ENCODE data around the gene RIPK1. TPM values are rescaled to one million over a fixed set of nuclear protein-coding genes. Genes with fewer than 3 reads are reported as not detected.

The RIPK1 gene
- total and polyA plus RNA-seq, 10 of the 15 experiments (the other 5 are each of a cell fraction or from before 2014, with no cell fraction given), result 1.6 to 11.2 (median 6.3) TPM

DNA sequence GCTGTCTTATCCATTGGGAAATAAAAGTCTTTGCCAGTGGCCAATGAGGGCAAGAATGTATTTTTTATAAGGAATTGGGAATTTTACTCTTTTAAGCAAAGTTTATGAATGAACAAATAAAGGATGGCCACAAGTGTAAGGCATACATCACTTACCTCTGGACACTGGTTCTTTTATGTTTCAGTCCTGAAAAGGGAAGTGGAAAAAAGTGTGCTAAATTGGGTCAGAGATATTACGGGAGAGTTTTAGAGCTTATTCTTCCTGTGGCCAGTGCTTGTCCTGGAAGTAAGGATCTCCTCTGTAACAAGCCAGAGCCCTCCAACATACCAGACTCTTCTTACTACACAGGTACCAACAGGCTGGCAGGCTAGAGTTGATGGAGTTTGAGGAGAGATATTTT is 22.5 kb upstream of the RIPK1 start (continued):
- TF ChIP-seq, protein P1, sequence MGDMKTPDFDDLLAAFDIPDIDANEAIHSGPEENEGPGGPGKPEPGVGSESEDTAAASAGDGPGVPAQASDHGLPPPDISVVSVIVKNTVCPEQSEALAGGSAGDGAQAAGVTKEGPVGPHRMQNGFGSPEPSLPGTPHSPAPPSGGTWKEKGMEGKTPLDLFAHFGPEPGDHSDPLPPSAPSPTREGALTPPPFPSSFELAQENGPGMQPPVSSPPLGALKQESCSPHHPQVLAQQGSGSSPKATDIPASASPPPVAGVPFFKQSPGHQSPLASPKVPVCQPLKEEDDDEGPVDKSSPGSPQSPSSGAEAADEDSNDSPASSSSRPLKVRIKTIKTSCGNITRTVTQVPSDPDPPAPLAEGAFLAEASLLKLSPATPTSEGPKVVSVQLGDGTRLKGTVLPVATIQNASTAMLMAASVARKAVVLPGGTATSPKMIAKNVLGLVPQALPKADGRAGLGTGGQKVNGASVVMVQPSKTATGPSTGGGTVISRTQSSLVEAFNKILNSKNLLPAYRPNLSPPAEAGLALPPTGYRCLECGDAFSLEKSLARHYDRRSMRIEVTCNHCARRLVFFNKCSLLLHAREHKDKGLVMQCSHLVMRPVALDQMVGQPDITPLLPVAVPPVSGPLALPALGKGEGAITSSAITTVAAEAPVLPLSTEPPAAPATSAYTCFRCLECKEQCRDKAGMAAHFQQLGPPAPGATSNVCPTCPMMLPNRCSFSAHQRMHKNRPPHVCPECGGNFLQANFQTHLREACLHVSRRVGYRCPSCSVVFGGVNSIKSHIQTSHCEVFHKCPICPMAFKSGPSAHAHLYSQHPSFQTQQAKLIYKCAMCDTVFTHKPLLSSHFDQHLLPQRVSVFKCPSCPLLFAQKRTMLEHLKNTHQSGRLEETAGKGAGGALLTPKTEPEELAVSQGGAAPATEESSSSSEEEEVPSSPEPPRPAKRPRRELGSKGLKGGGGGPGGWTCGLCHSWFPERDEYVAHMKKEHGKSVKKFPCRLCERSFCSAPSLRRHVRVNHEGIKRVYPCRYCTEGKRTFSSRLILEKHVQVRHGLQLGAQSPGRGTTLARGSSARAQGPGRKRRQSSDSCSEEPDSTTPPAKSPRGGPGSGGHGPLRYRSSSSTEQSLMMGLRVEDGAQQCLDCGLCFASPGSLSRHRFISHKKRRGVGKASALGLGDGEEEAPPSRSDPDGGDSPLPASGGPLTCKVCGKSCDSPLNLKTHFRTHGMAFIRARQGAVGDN (IDR thresholded peaks at IDR 0.05), result no peak

DNA sequence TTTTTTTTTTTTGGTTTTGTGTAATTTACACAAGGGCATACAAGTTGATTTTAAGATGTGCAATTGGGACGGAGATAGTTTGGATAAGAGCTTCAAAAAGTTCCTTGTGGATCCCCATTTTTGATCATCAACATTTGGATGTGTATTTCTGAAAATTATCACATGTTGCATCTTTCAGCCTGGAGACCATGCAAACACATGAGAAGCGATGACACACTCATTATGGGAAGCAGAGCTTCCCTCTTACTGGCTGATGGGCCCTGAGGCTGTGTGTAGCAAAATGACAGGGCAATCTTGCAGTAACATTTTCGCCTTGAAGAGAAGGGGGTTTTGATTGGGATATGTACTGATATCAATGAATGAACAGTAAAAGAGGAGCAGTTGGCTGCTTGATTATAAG is 22.0 kb upstream of the RIPK1 start:
- in situ Hi-C loops (cut with MboI), result loop anchor here (5.0 kb wide), 1 partner anchor 44 kb away; no protein-coding TSS in a partner anchor
- Histone ChIP-seq H3K27ac (ENCODE audit: control insufficient read depth, insufficient read depth) (no peak overlapping the region), H3K9me3 (replicated peaks; ENCODE audit: control insufficient read depth, insufficient read depth, low read length) (no peaks in the 10 kb centered on the region; the same call in 2 of the 3 replicates), H3K4me1 (ENCODE audit: control insufficient read depth, insufficient read depth, low read length) (no peaks in the 10 kb centered on the region), H3K27me3 (replicated peaks in 1 of 2; ENCODE audit: control insufficient read depth in 2 of 2, insufficient read depth in 2 of 2, low read length in 1 of 2) (peaks cover 2 to 6% of the 10 kb centered on the region in 2 experiments; a peak in 3 of 4 replicates), H3K36me3 (ENCODE audit: control insufficient read depth in 2 of 2, insufficient read depth in 2 of 2, low read length in 1 of 2) (no peaks in the 10 kb centered on the region), H3K4me3 (no peak overlapping the region), H3K4me2 (ENCODE audit: control insufficient read depth, insufficient read depth) (no peak overlapping the region), H3K9ac (ENCODE audit: control insufficient read depth, insufficient read depth, low read length) (no peak overlapping the region), H4K20me1 (ENCODE audit: control insufficient read depth, insufficient read depth) (no peaks in the 10 kb centered on the region), H3K79me2 (ENCODE audit: control insufficient read depth, insufficient read depth, low read length) (no peaks in the 10 kb centered on the region), H2AFZ (ENCODE audit: control insufficient read depth, low read depth, low read length) (no peak overlapping the region)
- ATAC-seq (no peak), DNase-seq (ENCODE audit: low read depth, low spot score) (no peak), FAIRE-seq (no peak)
- BruUV-seq (replicated peaks), result no TSS peak
- WGBS (ENCODE audit: insufficient coverage, insufficient replicate concordance, low lambda C conversion rate, missing lambda C conversion rate), result 20% methylated on average over 3 of the region's 3 CpGs
- ChIA-PET POLR2A (no interaction called here), RAD21 (ENCODE audit: unreplicated experiment) (no interaction called here), SMC1A (ENCODE audit: uncharacterized antibody, unreplicated experiment) (interaction anchor here (0.6 kb wide), 1 partner anchor 1482 kb away, joined by 3 read pairs; no protein-coding TSS in a partner anchor), CTCF (no interaction called here)
- intact Hi-C loops (cut with micrococcal nuclease; ENCODE audit: unreplicated experiment), result no loop called here
- TF ChIP-seq, protein P2, sequence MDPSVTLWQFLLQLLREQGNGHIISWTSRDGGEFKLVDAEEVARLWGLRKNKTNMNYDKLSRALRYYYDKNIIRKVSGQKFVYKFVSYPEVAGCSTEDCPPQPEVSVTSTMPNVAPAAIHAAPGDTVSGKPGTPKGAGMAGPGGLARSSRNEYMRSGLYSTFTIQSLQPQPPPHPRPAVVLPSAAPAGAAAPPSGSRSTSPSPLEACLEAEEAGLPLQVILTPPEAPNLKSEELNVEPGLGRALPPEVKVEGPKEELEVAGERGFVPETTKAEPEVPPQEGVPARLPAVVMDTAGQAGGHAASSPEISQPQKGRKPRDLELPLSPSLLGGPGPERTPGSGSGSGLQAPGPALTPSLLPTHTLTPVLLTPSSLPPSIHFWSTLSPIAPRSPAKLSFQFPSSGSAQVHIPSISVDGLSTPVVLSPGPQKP (IDR thresholded peaks at IDR 0.05; ENCODE audit: low read depth, low read length), result no peak
- TF ChIP-seq ETV6 (conservative IDR thresholded peaks at IDR 0.05 in 1 of 2, IDR thresholded peaks at IDR 0.05 in 1 of 2; ENCODE audit: borderline replicate concordance in 1 of 2, low read depth in 1 of 2) (no peak), JUNB (IDR thresholded peaks at IDR 0.05) (no peak), NFYB (IDR thresholded peaks at IDR 0.05; ENCODE audit: insufficient read depth, low read depth, low read length) (no peak), STAT1 (conservative IDR thresholded peaks at IDR 0.05) (no peak), ZNF274 (IDR thresholded peaks at IDR 0.05; ENCODE audit: insufficient read depth, insufficient read length) (no peak), BRCA1 (IDR thresholded peaks at IDR 0.05; ENCODE audit: low read depth, low read length) (no peak), BMI1 (IDR thresholded peaks at IDR 0.05; ENCODE audit: borderline replicate concordance) (no peak), YY1 (IDR thresholded peaks at IDR 0.05; ENCODE audit: low read depth, low read length) (no peak)
- TF ChIP-seq, protein P3, sequence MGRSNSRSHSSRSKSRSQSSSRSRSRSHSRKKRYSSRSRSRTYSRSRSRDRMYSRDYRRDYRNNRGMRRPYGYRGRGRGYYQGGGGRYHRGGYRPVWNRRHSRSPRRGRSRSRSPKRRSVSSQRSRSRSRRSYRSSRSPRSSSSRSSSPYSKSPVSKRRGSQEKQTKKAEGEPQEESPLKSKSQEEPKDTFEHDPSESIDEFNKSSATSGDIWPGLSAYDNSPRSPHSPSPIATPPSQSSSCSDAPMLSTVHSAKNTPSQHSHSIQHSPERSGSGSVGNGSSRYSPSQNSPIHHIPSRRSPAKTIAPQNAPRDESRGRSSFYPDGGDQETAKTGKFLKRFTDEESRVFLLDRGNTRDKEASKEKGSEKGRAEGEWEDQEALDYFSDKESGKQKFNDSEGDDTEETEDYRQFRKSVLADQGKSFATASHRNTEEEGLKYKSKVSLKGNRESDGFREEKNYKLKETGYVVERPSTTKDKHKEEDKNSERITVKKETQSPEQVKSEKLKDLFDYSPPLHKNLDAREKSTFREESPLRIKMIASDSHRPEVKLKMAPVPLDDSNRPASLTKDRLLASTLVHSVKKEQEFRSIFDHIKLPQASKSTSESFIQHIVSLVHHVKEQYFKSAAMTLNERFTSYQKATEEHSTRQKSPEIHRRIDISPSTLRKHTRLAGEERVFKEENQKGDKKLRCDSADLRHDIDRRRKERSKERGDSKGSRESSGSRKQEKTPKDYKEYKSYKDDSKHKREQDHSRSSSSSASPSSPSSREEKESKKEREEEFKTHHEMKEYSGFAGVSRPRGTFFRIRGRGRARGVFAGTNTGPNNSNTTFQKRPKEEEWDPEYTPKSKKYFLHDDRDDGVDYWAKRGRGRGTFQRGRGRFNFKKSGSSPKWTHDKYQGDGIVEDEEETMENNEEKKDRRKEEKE (IDR thresholded peaks at IDR 0.05), result no peak
- TF ChIP-seq, protein P4, sequence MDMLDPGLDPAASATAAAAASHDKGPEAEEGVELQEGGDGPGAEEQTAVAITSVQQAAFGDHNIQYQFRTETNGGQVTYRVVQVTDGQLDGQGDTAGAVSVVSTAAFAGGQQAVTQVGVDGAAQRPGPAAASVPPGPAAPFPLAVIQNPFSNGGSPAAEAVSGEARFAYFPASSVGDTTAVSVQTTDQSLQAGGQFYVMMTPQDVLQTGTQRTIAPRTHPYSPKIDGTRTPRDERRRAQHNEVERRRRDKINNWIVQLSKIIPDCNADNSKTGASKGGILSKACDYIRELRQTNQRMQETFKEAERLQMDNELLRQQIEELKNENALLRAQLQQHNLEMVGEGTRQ (IDR thresholded peaks at IDR 0.05; ENCODE audit: borderline replicate concordance, low read depth, low read length), result no peak

Data from GM12878 (cell line).